Vein endothelial cell (primary cell): ENCODE results near the gene RGS8. TPM values are rescaled to one million over a fixed set of nuclear protein-coding genes. Genes with fewer than 3 reads are reported as not detected.

ENCODE experiments used
- total RNA-seq: library from RNA; depleted of rRNA; stranded (reverse); fragments of >200 nt; gene quantifications from 2 replicates; pipeline ENCODE4 v1.2.3, GENCODE V29; 2012

RGS8 gene, protein sequence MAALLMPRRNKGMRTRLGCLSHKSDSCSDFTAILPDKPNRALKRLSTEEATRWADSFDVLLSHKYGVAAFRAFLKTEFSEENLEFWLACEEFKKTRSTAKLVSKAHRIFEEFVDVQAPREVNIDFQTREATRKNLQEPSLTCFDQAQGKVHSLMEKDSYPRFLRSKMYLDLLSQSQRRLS
- not detected in 2 replicates for total RNA-seq

DNA sequence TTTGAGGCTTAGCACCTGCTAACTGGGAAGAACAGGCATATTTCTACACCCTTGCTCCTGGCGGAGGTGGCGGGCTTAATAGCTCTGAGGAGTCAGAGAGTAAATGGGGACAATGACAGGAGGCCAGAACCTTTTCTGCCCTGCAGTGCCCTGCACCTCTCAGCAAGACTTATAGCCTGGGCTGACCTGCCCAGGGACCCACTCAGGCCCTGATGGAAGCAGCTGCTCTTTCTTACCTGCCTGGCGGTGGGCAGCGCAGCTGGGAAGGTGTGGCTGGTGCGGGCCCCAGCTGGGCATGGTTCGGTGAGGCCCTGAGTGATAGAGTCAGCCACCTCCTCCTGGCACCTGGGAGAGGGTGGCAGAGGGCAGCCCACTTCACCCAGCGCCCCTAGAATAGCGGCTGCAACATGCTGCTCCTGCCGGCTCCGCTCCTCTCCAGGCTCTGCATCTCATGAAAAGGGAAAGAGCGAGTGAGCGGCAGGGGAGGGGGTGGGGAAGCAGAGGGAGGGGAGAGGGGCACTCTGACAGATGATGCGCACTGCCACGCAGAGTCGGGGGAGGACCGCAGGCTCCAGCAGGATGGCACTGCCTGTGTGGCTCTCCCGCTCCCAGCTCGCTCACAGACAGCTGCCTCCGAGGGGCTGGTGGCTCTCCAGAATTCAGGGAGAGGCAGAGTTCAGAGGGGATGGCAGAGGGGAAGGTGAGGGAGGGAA, at the start of gene RGS8:
RGS8 (minus strand) TSS at position 472 of the 713 bp plus-strand sequence. CDS start 14,938 bp downstream, outside the sequence.

Other genes starting within 250 kb of the RGS8 start
- gene RGSL1, start 234.4 kb downstream of the RGS8 start, total RNA-seq: 0.65 TPM in 1 of 2 replicates, not detected in the other
- 1.3 and 1.7 TPM in 2 replicates for gene RNASEL, start 95.3 kb downstream of the RGS8 start, total RNA-seq
- gene RGS16, start 80.2 kb downstream of the RGS8 start, total RNA-seq: 0.19 and 0.33 TPM in 2 replicates
- 1.3 and 2.2 TPM in 2 replicates for gene NPL, start 105.2 kb upstream of the RGS8 start, total RNA-seq
- gene DHX9, start 154.8 kb upstream of the RGS8 start, total RNA-seq: 135 and 217 TPM in 2 replicates